GM18907 (cell line): ENCODE results near the gene MYO16.
"Not testable (repeated sequence)": the region's sequence is repeated elsewhere in the genome, so short reads cannot be mapped to it uniquely, and the experiment has no call there.

Experiments
- ATAC-seq: cut with Tn5 transposase; IDR thresholded peaks from one replicate; pipeline ENCODE4 v1.9.1; 2021; ENCODE audit warnings: mild to moderate bottlenecking, moderate library complexity; ENCODE audit not compliant: unreplicated experiment

The MYO16 gene

DNA sequence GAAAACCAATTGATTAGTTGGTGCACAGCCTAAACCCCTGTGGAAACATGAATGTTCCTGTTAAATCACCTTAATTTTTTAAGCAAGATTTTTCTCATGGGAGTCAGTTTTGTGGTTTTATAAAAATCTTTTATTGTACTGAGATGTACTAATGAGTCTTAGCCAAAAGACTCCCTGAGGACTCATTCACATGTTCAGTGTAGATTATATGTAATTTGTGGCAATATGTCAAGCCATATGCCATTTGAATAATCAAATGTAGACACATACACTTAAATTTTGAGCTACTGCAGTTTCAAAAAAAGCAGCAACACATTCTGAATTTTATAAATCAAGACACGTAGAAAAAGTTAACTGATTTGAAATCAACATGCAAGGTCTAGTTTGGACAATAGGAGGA is 395.2 kb downstream of the MYO16 start:
- no peak for ATAC-seq

DNA sequence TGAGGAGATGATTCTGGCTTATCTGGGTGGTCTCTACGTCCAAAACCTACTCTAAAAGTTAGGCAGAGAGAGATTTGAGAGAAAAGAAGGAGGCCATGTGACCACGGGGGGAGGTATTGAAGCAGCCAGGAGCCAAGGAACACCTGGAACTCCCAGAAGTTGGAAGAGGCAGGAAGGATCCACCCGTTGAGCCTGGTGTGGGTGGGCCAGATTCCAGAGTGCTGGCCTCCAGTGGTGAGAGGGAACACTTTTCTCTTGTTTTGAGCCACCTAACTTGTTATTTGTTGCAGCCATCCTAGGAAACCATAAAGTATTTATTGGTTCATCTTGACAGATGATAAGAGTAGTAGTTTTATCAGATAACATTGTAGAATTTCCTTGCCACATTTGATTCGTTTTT is 396.9 kb downstream of the MYO16 start:
- no peak for ATAC-seq

DNA sequence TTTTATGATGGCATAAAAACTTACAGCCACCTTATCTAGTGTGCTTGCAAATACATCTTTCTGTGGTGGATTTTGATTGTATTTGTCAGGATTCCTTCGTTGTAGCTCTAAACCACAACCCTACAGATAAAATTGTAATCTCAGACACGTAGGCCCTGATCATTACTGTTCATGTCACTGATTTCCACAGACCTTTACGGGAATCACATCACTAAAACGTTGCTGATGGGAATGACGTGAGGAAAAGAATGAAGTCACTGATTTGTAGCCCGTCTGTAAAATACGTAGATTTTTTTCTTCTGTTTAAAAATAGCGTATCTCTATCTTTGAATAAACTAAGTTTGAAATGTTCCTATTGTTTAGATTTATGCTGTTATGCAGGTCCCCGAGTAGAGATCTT is 399.2 kb downstream of the MYO16 start:
- ATAC-seq, result no peak

DNA sequence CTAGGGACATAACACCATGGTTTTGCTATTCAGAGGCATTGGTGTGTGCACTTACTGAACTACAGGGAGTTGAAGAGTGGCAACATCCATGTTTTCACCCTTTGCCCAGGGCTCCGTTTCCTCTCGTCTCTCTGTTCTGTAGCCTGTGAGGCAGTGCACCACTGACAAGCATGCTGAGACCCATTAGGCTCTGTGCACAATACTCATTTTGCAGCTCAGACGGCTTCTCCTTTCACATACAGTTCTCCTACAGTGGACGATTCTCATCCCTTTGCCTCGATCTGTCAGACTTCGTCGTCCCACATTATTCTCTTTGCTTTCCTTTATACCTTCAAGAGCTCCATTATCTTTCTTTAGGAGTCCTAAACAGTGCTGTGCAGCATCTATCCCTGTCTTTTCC is 403.7 kb downstream of the MYO16 start:
- ATAC-seq, result no peak

DNA sequence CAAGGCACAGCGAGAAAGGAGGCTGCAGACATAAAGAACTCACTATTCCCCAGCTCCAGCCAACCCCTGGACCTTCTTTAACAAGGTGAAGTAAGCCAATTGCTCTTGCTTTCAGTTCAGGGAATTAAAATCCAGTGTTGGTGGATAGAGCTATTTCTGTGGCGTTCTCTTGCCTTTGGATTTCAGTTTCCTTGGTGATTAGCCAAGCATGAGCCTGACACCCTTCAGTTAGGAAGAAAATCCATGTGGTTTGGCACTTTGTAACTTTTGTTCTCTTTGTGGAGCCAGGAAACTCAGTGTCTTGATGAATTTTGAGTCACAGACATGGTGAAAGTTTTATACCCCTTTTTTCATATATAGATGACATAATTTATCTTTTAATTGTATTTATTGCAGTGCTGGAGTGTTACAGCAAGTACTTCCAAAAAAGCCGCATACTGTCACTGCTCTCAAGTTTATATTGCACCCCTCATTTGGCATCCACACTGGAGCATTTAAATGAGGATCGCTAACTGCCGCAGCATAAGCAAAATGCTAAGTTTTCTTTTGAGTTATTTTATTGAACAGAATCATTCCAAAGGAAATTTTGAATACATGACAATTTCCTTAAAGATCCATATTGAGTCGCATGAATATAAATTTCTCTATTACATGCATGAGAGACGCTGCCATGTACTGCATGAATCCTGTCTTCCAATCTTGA is 406.8 kb downstream of the MYO16 start:
- ATAC-seq, result no peak

DNA sequence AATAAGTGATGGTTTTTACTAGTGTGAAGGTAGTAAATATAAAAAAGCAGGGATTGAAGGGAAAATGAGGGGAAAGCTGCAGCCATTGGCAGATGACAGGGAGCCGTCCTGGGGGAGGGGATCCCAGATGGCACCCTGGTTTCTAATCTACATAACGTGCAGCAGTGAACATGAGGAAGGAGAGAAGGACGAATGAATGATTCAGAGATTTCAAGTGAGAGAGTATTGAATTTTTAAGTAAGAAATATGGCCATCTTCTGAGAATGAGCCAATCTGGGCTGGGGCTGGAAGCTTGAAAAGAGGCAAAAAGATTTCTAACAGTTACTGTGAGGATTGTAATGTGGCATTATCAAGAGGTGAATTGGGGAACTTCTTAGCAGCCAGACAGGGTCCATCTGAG is 414.2 kb downstream of the MYO16 start:
- ATAC-seq, result no peak

DNA sequence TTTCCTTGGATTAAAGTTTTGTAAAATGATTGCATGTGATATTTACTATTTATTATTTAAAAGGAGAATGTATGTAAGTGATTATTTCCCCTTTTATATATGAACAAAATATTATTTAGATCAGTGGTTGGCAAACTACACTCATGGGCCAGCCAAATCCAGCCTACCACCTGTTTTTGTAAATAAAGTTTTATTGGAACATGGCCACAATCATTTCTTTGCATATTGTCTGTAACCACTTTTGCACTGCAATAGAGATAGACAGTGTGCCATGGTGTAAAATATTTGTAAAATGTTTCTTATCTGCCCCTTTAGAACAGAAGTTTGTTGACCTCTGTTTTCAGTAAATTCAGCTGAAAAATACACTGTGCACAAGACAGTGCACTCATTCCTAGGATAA is 426.4 kb downstream of the MYO16 start:
- ATAC-seq, result no peak

DNA sequence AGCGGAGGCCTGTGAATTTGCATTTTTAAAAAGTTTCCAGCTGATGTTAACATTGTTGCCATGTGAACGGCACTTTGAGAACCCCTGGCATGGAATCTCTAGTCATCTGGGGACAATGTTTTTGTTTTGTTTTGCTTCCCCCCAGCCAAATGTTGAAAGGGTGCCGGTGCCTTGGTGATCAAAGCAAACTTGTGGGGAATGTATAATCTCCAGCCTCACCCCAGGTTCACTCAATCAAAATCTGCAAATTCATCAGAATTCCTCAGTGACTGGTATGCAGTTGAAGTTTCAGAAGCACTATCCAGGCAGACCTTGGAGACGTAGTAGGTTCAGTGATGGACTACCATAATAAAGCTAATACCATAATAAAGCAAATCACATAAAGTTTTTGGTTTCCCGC is 428.7 kb downstream of the MYO16 start:
- ATAC-seq, result no peak

DNA sequence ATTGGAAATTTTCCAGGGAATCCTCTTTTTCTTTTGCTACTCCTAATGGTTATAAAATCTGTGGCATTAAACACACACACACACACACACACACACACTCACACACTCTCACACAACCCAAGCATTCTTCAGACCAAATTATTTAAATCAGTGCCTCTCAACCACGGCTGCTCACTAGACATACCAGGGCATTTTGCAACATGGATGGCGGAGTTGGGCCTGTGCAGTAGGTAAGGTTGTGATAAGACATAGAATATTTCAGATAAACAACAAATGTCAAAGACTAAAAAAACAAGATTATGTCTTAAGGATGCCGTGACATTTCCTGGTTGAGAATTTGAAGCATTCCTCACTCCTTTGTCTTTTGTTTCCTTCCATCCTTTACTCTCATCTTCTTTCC is 443.1 kb downstream of the MYO16 start:
- ATAC-seq, result no peak

DNA sequence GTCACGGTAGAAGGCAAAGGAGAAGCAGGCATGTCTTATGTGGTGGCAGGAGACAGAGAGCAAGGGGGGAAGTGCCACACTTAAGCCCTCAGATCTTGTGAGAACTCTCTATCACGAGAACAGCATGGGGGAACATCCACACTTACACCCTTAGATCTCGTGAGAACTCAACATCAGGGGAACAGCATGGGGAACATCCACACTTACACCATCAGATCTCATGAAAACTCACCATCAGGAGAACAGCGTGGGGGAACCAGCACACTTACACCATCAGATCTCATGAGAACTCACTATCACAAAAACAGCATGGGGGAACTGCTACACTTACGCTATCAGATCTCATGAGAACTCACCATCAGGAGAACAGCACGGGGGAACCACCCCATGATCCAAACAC is 445.0 kb downstream of the MYO16 start:
- no peak for ATAC-seq

DNA sequence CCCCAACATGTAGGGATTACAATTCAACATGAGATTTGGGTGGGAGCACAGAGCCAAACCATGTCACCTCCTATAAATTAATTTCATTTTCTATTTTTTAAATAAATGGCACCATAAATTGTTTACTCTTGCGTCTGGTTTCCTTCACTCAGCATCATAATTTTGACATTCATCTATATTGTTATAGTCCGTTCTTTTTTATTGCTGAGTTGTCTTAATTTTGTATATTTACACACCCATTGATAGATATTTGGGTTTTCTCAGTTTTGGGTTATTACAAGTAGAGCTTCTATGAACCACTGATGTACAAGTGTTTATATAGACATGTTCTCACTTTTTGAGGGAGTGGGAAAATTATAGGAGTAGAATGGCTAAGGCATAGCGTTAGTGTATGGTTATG is 445.4 kb downstream of the MYO16 start:
- ATAC-seq, result no peak

DNA sequence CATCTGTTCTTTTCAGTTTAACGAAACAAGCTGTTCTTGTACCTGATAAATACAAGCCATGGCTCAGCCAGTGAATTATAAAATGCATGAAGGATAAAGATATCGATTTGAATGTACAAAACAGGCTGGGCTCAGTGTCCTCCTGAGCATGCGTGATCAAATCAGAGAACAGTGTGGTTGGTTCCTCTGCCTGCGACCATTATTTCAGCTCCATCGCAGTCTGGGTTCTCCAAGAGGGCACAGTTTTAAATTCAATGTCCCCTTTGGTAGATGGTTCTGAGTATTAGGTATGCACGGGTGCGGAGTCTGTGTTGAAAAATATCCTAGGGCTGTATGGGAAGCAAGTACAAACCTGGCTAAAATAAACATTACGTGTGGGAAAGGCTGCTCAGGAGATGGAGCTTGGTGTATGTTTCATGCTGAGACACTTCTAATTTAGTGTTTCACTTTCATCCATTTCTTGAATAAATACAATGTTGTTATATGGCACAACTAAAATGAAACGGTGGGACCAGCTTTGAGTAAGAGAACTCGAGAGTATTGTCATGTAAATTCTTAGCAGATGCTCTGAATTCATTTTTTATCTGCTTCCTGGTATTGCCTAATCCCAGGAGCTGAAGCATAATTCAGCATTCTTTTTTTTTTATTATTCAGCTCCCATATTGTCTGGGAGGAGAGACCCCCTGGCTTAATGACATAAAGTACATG is 458.7 kb downstream of the MYO16 start:
- ATAC-seq, result no peak

DNA sequence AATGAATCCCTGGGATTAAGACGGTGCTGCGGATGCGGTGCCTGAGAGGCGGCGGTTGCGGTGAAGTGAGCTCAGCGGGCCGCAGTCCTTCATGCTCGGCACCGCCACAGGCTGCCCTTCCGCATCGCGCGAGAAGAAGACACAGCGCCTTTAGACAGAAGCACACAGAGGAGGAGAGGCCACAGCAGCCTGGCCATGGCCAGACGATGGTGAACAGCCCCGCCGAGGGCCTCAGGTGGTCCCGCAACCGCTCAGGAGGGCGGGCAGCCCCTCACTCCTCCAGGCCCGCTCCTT is 459.2 kb downstream of the MYO16 start:
- no peak for ATAC-seq

DNA sequence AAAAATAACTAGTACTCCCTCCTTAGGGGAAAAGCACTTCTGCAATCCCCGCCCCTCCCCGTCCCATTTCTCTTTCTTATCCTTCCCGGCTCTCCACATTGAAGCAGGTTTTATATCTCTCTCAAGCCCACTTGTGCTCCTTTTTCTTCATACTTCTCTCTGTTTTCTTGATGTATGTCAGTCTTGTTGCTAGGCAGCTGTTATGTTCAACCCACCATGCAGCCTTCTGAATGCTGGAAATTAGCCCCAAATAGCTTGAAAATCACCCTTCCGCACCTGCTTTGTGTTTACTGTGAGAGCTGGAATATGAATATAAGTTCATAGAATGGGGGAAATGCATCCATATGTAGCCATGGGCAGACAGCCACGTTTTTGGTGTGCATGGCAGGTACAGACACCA is 461.4 kb downstream of the MYO16 start:
- ATAC-seq, result no peak

DNA sequence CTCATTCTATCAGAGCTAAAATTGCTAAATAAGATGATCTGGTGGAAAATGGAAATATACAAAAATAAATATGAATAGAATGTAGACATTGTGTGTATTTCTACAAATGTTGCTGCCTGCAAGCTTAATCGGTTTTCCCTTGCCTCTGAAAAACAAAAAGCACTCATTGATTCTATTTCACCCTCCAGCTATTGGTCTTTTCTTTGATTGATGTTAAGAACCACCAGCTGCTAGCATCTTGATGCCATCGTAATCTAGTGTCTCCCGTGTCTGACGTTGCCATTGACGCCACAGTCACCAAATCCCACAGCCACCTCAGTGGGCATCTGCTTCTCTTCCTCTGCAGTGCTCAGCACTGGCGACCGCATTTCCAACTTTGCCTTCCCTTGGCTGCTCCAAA is 461.8 kb downstream of the MYO16 start:
- ATAC-seq, result no peak

DNA sequence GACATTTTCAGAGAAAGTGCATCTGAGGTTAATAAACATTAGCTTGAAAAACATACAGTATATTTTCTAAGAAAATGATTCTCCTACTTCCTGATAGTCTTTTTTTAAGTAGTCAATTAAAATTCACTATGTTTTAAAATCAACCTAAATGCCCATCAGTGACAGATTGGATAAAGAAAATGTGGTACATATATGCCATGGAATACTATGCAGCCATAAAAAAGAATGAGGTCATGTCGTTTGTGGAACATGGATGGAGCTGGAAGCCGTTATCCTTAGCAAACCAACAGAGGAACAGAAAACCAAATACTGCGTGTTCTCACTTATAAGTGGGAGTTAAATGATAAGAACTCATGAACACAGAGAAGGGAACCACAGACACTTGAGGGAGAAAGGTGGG is 462.8 kb downstream of the MYO16 start:
- not testable (repeated sequence) for ATAC-seq

DNA sequence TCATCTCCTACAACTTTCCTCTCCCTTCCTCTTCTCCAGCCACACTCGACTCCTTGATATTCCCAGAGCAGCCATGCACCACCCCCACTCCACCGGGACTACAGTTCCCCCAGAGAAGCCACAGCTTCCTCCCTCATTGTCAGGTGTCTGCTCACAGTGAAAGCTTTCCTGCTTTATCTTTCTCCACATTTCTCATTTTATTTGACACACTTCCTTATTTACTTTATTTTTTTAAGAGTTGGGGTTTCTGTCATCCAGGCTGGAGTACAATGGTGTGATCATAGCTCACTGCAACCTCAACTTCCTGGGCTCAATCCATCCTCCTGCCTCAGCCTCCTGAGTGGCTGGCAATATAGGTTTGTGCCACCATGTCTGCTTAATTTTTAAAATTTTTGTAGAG is 464.6 kb downstream of the MYO16 start:
- no peak for ATAC-seq

DNA sequence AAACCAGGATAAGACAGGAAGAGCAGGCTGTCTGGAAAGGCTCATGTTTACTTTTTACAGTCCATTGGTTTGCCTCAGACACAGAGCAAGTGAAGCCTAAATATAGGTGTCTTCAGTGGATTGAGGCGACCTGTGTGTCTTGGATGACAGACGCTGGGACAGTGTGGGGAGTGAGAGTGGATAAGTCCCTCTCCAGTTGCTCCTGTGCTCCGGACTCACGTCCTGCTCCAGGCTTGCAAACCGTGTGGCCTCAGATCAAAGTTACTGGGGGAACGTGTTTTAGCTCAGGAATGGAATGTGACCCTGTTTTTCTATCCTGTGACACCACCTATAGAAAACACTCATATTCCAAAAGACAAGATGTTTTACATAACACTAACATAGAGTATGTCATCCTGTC is 465.7 kb downstream of the MYO16 start:
- ATAC-seq, result no peak

DNA sequence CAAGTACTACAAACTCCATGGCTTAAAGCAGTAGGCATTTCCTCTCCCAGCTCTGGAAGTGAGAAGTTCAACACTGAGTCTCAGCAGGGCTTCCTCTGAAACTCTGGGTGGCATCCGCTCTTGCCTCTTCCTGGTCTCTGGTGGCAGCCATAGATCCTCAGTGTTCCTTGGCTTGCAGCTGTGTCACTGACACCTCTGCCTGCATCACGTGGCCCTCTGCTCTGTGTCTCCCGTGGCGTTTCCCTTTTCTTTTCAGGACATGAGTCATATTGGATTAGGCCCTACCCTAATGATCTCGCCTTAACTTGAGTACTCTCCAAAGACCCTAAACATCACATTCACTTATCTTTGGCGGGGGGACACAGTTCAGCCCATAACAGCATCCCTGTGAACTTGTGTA is 466.7 kb downstream of the MYO16 start:
- no peak for ATAC-seq

DNA sequence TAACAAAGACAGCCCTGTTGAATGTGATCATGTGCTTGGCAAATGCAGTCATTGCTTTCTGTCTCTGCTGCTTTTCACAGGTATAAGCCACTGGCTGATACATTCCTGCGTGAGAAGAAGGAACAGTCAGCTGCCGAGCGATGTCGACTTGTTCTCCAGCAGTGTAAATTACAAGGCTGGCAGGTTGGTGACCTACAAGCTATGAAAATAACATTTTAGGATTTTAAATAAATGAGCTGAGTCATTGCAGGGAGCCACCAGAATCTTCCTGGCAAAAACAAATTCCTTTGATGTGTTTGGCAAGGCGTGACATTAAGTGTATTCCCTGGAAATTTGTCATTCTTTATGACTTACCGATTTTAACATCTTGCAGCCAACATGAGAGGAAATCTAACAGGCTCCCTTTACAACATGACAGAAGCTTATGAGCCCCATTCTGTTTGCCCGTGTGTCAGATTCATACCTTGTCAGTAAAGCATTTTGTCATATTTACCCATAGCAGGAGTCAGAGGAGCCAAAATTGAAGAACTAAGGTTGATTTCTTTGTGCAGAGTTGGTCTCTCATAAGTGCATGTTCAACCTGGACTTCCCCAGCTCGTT is 471.4 kb downstream of the MYO16 start:
- no peak for ATAC-seq

DNA sequence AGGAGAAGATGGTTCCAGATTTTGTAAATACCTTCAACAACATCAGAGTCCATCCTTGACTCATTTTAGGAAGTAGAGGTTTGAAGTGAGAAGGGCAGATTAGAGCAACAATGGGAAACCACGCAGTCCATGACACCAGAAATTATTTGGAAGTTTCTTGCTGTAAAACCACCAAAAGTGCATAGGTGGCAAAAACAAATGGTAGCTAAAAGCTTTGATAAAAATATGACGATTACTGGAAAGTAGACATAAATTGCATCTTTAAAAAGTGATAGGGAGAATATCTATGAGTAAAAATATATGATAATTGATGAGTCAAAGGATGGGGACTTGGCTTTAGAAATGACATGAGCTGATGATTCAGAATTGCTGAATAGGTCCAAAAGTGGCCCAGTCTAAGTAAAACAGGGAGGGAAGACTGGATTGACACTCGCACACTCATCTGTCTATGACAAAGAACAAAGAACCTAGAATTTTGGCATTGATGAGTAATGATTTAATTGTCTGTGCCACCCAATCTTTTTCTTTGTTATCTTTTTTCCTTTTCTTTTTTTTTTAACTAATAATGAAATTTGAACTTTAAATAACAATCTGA is 472.2 kb downstream of the MYO16 start:
- ATAC-seq, result no peak

DNA sequence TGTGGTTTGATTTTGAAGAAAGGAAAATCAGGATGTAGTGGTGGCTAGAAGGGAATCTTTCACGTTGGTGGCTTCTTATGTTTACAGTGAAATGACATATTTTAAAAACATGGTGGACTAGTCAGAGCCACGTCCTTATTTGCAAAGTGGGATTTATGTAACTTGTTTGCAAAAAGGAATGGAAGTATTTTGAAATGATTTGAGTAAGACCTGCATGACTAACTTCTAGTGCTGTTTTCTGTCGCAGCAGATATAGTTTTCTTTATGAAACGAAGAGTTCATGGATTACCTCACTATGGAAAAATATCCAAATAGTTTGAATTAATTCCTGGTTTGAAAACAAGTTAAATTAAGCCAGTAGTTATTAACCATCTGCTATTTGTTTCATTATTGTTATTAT is 476.5 kb downstream of the MYO16 start:
- ATAC-seq, result no peak
